Measurements from ENCODE around the gene RAB33B.

RAB33B gene

DNA sequence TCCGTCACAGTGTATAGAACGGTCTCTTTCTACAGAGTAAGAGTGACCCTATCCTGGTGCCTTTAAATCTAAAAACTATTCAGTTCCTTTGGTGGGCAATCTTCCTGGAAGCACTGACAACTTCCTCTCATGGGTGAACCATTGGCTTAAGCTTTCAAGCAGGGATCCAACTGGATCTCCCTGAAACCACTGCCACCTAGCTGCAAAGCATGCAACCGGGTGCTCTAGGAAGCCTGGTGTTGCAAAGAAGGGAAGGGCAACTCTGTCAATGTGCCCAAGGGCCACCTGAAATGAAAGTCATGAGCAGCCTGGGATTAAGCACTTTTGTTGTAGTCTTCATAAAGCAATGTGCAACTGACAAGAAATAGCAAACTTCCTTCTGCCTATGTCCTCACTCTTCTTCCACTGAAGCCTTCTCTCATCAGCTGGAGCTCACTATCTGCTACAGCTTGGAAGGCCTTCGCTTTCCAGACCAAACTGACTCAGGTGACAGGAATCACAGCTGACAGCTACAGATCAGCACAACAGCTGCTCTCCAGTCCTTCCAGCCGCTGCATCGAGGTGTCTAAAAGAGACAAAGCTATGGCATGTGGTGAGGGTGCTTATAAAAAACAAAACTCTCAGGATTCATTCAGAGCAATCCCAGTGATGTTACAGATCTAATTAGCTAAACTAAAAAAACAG lies 55.9 kb downstream of the RAB33B start:
- DNase-seq = peak in 1 of 3 donors; percentile 13

DNA sequence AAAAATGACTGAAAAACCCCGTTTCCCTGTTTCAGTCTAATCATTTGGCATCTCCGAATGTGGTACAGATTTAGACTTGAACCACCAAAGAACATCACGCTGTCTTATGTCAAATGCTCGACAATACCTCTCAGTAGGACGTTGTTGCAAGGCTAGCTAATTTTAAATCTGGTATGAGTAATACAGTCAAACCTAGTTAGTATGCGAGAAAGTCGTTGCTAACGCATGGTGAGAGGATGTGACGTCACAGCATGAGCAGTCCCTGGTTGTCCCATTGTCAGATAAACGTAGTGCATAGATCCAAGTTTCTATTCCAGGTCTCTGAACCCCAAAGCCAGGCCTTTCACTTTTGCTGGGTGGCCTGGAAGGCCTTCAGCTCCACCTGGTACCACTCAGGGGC lies 57.4 kb downstream of the RAB33B start:
- DNase-seq = peak in 1 of 3 donors; percentile 28

DNA sequence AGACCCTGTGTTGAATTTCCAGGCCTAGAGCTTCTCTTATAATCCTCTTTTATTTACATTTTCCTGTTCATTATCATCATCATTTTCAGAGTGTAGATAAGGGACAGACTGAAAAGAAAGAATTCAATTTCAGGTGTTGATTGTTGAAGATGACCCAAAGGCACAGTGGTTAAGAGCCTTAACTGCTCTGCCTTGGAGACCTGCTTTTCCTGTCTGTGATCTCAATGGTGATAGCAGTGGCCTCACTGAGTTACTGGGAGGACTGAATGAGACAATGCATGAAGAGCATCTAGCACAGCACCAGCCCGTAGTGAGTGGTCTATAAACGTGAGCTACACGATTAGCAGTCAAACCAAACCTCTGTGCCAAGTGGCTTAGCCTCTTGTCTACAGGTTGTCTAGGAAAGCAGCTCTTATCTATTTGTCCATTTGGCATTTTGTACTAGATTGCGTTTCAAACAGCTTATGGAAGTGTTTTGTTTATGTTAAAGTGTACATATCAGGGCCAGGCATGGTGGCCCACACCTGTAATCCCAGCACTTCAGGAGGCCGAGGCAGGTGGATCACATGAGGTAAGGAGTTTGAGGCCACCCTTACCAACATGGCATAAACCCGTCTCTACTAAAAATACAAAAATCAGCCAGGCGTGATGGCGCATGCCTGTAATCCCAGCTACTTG lies 60.6 kb downstream of the RAB33B start:
- DNase-seq = no peak

DNA sequence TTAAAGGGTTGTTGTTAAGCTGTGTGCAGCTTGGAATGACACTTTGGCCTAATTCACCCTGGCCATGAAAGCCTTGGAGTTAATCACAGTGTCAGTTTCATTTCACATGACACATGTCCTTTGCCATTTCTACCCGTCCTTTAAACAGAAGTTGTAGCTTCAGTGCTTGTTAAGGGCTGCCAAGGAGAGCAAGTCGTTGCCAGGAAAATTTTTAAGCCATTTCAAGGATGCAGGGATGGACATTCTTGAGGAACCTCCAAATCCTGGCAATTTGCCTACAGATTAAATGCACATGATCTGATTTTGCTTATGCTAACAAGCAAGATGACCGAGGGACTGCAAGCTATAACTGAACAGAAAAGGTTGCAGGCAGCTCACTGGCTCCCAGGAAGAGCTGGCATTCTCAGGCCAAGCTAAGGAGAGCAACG lies 61.6 kb downstream of the RAB33B start:
- no peak for DNase-seq

DNA sequence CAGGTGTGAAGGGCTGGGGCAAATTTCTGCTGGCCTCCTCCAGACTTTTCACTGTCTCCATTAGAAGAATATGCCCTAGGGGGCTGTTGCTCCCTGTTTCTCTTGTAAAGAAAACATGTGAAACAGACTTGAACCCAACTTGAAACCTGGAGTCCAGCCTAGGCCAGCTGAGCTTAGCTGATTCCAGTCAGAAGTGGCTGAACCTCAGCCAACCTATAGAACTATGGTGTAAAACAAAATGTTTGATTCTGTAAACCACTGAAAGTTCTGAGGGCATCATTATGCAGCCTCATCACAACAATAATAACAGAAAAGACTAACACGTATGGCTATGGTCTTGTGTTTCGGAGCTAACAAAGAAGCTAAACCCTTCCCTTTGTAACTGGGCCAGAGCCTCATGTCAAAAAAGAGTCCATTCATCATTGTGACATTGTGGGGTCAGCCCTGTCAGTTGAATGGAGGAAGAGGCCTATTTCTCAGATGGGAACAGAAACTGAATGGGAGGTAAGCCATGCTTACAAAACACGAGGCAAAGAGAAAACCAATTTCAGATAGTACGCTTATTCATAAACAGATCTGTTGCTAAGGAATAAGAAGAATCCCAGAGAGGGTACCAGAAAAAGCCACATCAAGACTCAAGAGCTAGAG lies 68.0 kb downstream of the RAB33B start:
- peak; percentile 22 to 26 (median 25) for DNase-seq

DNA sequence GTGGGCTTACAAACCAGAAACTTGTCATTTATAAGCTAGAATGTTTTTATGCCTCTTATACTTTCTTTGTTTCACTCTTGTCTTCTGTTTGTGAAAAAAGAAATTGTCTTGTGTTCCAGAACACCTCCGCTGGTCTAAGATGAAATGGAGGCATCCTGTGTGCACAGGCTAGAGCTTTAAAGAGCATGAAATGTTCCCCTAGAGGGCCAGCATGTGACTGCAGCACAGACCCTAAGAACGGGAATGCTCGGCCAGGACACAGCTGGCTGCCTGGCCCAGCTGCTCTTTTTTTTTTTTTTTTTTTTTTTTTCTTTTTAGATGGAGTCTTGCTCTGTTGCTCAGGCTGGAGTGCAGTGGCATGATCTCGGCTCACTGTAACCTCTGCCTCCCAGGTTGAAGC lies 68.5 kb downstream of the RAB33B start:
- no peak for DNase-seq

DNA sequence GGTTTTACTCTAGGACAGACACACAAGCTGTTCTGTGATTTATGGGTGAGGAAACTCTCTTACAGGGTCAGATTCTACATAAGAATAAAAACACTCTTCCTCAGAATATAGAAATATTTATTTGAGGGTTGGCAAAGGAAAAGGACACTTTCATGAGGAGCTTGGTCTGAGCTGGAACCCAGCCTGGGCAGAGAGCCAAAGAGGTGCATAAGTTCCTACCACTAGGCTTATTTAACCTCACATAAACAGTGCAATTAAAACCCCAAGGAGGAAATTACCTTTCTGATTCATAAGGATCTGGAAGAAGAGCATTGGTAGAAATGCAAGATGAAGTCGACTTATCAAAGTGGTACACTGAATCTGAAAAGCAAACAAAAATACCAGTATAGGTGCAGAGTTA lies 69.2 kb downstream of the RAB33B start:
- no peak for DNase-seq

DNA sequence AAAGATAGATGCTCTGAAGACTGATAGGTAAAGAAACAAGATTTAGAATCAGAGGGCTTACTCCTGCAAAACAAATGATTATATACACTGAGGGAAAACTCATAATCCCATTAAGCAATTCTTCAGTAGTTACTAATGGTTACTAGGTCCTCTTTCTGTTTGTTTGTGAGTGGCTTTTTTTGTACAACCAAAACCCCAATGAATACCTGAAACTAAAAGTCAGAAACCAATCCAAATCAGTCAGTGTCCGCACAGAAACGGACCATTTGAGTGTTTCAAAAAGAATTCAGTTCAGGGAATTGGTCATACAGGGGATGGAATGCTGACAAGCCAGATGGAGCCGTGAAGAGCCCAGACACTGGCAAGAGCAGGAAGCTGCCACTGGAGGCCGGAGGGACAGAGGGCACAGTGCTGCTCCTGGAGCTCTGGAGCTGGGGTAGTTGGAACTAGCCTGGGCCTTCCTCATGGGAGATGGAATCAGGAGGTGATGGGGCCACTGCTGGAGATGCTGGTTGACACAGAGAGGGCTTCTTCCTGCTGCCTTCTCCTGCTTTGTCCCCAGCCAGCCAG lies 70.2 kb downstream of the RAB33B start:
- DNase-seq = no peak

DNA sequence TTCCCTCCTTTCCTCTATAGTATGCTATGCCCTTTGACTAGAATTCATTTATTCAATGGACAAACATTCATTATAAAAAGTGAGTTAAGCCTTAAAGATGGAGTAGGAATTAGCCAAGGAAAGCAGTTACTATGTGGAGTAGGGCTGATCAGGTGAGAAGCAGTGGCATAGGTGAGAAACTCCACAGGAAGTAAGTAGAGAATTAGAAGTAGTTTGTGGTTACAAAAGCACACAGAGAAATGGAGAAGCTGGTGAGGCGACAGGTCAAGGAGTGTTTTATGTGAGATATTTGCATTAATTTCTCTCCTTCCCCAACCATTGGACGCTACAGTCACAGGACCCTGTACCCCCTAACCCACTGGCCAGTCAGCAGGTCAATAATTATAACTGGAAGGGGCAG lies 71.5 kb downstream of the RAB33B start:
- no peak for DNase-seq

Data from suppressor macrophage treated with lipopolysaccharide for 1 hour (primary cell).